OCI-LY1 (cell line): ENCODE data around the gene MT3.

Experiments used
- EZH2 ChIP-seq: fragments of 200-600 bp; sonication (generic), shearing (Covaris generic); IDR thresholded peaks from 2 replicates; pipeline ENCODE4 v1.8.0; 2017; ENCODE audit warnings: borderline replicate concordance, mixed run types, mild to moderate bottlenecking, antibody characterized with exemption, low read length, moderate library complexity, mixed read lengths
- TF ChIP-seq, protein P1 (sequence below): fragments of 200-600 bp; sonication (generic), shearing (Covaris generic); IDR thresholded peaks from 2 replicates; pipeline ENCODE4 v1.5.1; 2017; ENCODE audit warnings: mild to moderate bottlenecking, antibody characterized with exemption, low read length, moderate library complexity, mixed read lengths

DNA sequence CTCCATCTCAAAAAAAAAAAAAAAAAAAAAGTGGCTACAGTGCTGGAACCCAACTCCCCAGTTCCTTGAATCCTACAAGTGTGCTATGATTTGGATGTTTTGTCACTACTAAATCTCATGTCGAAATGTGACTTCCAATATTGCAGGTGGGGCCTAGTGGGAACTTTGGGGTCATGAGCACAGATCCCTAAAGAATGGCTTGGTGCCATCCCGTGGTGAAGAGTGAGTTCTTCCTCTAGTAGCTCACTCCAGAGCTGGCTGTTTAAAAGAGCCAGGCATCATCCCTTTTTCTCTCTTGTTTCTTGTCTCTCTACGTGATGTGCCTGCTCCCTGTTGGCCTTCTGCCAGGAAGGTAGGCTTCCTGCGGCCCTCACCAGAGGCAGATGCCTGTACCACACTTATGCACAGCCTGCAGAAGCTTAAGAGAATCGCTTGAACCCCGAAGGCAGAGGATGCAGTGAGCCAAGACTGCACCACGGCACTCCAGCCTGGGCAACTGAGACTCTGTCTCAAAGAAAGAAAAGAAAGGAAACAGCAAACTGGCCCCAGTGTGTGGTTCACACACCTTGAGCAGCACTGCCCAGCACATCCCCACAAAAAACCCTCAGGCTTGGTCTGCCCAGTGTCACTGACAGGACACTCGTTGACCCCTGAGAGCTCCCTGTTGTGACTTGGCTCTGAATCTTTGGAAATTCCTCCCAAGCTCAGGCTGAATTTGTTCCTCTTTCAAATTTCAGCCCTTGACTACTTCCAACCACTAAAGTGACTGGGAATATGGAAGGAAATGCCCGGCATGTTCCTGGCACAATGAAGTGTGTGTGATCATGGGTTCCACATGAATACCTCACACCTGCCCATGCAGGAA, 39.4 kb downstream of the MT3 start:
- TF ChIP-seq, protein P1, sequence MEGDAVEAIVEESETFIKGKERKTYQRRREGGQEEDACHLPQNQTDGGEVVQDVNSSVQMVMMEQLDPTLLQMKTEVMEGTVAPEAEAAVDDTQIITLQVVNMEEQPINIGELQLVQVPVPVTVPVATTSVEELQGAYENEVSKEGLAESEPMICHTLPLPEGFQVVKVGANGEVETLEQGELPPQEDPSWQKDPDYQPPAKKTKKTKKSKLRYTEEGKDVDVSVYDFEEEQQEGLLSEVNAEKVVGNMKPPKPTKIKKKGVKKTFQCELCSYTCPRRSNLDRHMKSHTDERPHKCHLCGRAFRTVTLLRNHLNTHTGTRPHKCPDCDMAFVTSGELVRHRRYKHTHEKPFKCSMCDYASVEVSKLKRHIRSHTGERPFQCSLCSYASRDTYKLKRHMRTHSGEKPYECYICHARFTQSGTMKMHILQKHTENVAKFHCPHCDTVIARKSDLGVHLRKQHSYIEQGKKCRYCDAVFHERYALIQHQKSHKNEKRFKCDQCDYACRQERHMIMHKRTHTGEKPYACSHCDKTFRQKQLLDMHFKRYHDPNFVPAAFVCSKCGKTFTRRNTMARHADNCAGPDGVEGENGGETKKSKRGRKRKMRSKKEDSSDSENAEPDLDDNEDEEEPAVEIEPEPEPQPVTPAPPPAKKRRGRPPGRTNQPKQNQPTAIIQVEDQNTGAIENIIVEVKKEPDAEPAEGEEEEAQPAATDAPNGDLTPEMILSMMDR = no peak
- TF ChIP-seq EZH2 = no peak
